OCI-LY7 (cell line): ENCODE results near the gene FAIM2. TPM values are rescaled to one million over a fixed set of nuclear protein-coding genes. Genes with fewer than 3 reads are reported as not detected.

Experiments
- BruUV-seq: library from RNA; stranded (reverse); fragments of 400-500 nt; replicated peaks from 2 replicates; lab custom pipeline; 2021; lab: Mats Ljungman, UMichigan
- CTCF ChIA-PET: fragments of 300-600 bp; sonication (Branson Sonifier 250); formaldehyde crosslinking; loops from one replicate; lab custom pipeline; 2022; ENCODE audit warnings: antibody characterized with exemption; ENCODE audit not compliant: unreplicated experiment; lab: Charles Lee
- POLR2A ChIA-PET: fragments of 300-600 bp; sonication (Branson Sonifier 250); formaldehyde crosslinking; loops from one replicate; lab custom pipeline; 2022; ENCODE audit warnings: antibody characterized with exemption; lab: Charles Lee
- DNase-seq: peaks from one replicate; pipeline ENCODE4 v3.0.0-alpha.2; 2015; ENCODE audit warnings: low spot score
- H2AFZ ChIP-seq: fragments of 200-600 bp; sonication (generic), shearing (Covaris generic); 2 replicates; pipeline ENCODE4 v1.6.1; 2014; ENCODE audit warnings: mild to moderate bottlenecking, antibody characterized with exemption, low read length, moderate library complexity
- H3K27ac ChIP-seq: fragments of 200-600 bp; sonication (generic); 2 replicates; pipeline ENCODE4 v1.5.1; 2014; ENCODE audit warnings: mixed run types, low read depth, mild to moderate bottlenecking, moderate library complexity, low read length, inconsistent platforms; ENCODE audit not compliant: poor library complexity, severe bottlenecking
- H3K36me3 ChIP-seq: fragments of 200-600 bp; sonication (generic); 2 replicates; pipeline ENCODE4 v1.6.1; 2014; ENCODE audit warnings: mild to moderate bottlenecking, antibody characterized with exemption, low read length, moderate library complexity, mixed read lengths; ENCODE audit not compliant: insufficient read depth
- H3K4me1 ChIP-seq: fragments of 200-600 bp; sonication (generic); 2 replicates; pipeline ENCODE4 v1.5.1; 2014; ENCODE audit warnings: mild to moderate bottlenecking, low read length; ENCODE audit not compliant: insufficient read depth, poor library complexity, severe bottlenecking
- H3K4me2 ChIP-seq: fragments of 200-600 bp; sonication (generic); 2 replicates; pipeline ENCODE4 v1.6.1; 2014; ENCODE audit warnings: mild to moderate bottlenecking, low read length
- H3K4me3 ChIP-seq: fragments of 200-600 bp; sonication (generic); 2 replicates; pipeline ENCODE4 v1.5.1; 2014; ENCODE audit warnings: mild to moderate bottlenecking, low read depth, low read length; ENCODE audit not compliant: poor library complexity, severe bottlenecking
- H3K79me2 ChIP-seq: fragments of 200-600 bp; sonication (generic); 2 replicates; pipeline ENCODE4 v1.6.1; 2016; ENCODE audit warnings: low read depth, mild to moderate bottlenecking, low read length, moderate library complexity, mixed read lengths; ENCODE audit not compliant: insufficient read depth
- H3K9me2 ChIP-seq: fragments of 200-600 bp; sonication (generic); 2 replicates; pipeline ENCODE4 v1.6.1; 2016; ENCODE audit warnings: mild to moderate bottlenecking, low read length, mixed read lengths; ENCODE audit not compliant: insufficient read depth
- H3K9me3 ChIP-seq: fragments of 200-600 bp; sonication (generic); 2 replicates; pipeline ENCODE4 v1.6.1; 2014; ENCODE audit warnings: mild to moderate bottlenecking, mixed run types, low read length, mixed read lengths
- H4K20me1 ChIP-seq: fragments of 200-600 bp; sonication (generic); 2 replicates; pipeline ENCODE4 v1.6.1; 2014; ENCODE audit warnings: mild to moderate bottlenecking, antibody characterized with exemption, low read length, moderate library complexity, mixed read lengths; ENCODE audit not compliant: insufficient read depth
- CTCF ChIP-seq: fragments of 200-600 bp; sonication (generic); conservative IDR thresholded peaks from 2 replicates; pipeline ENCODE4 v1.5.1; 2014; ENCODE audit warnings: mild to moderate bottlenecking, antibody characterized with exemption, low read length, moderate library complexity, mixed read lengths
- EZH2phosphoT487 ChIP-seq: fragments of 200-600 bp; sonication (generic); IDR thresholded peaks from 2 replicates; pipeline ENCODE4 v1.6.1; 2018; ENCODE audit warnings: low read depth, borderline replicate concordance, mild to moderate bottlenecking, mixed run types, antibody characterized with exemption, low read length, moderate library complexity, mixed read lengths
- intact Hi-C: fragments of 100-400 bp; cut with micrococcal nuclease; formaldehyde crosslinking; loops from one replicate; pipeline ENCODE4 v1.10.0; 2022; ENCODE audit not compliant: unreplicated experiment
- total RNA-seq, 2 experiments: library from RNA; depleted of rRNA in 1 of 2; stranded (reverse); fragments of >200 nt in 1 of 2; shearing (Covaris generic) in 1 of 2; gene quantifications; 2 replicates each; pipeline ENCODE4 v1.2.3, GENCODE V29; 2014 to 2022

FAIM2 gene
- total RNA-seq, 2 experiments from 2014 or later: 0.10 TPM; not detected in 1

- Histone ChIP-seq H3K36me3 (no peaks in the 10 kb centered on the region), H3K27ac (no peak overlapping the region), H4K20me1 (no peaks in the 10 kb centered on the region), H2AFZ (no peak overlapping the region), H3K9me2 (no peaks in the 10 kb centered on the region), H3K4me3 (no peak overlapping the region), H3K79me2 (no peaks in the 10 kb centered on the region), H3K4me2 (no peak overlapping the region), H3K9me3 (no peaks in the 10 kb centered on the region), H3K4me1 (no peaks in the 10 kb centered on the region)
- ChIA-PET POLR2A (interaction anchor here (1.1 kb wide), 1 partner anchor 21 kb away, joined by 5 read pairs; no protein-coding TSS in a partner anchor), CTCF (no interaction called here)
- intact Hi-C loops: no loop called here
- no peak for TF ChIP-seq EZH2phosphoT487
- no peak for TF ChIP-seq CTCF
- no TSS peak for BruUV-seq
- DNase-seq: no peak
These were observed 24.8 kb upstream of the FAIM2 start for GRCh38 chr12:49928471-49928870.

GRCh38 chr12:49925433-49926204 is 21.9 kb upstream of the FAIM2 start:
- no peaks in the 10 kb centered on the region for H3K9me3 ChIP-seq
- no peaks in the 10 kb centered on the region for H3K79me2 ChIP-seq
- ChIA-PET POLR2A (interaction anchor here (0.6 kb wide), 1 partner anchor 1107 kb away, joined by 3 read pairs; no protein-coding TSS in a partner anchor), CTCF (no interaction called here)
- no peak overlapping the region for H3K4me3 ChIP-seq
- no peaks in the 10 kb centered on the region for H3K36me3 ChIP-seq
- TF ChIP-seq EZH2phosphoT487 (no peak), CTCF (no peak)
- no peaks in the 10 kb centered on the region for H3K9me2 ChIP-seq
- H2AFZ ChIP-seq: no peak overlapping the region
- no TSS peak for BruUV-seq
- no peaks in the 10 kb centered on the region for H4K20me1 ChIP-seq
- H3K4me1 ChIP-seq: no peaks in the 10 kb centered on the region
- H3K4me2 ChIP-seq: no peak overlapping the region
- intact Hi-C loops: no loop called here
- H3K27ac ChIP-seq: no peak overlapping the region
- no peak for DNase-seq
